Endothelial cell of umbilical vein (primary cell): Measurements from ENCODE around the gene SNX9.

ENCODE experiments used
- JUN ChIP-seq: IDR thresholded peaks from 2 replicates; pipeline ENCODE4 v1.6.1; 2011; ENCODE audit warnings: borderline replicate concordance, low read depth; ENCODE audit not compliant: insufficient read length, insufficient read depth
- TF ChIP-seq, protein P1 (sequence below), 2 donors: IDR thresholded peaks; 1 replicate in 1 of 2; 2 replicates in 1 of 2; pipeline ENCODE4 v1.5.1; 2011; ENCODE audit warnings: low read length in 2 of 2, mild to moderate bottlenecking in 2 of 2, moderate library complexity in 2 of 2, control low read depth in 1 of 2, inconsistent platforms in 1 of 2, low read depth in 1 of 2; ENCODE audit not compliant: insufficient read depth in 1 of 2; ENCODE audit errors: extremely low read depth in 1 of 2

DNA sequence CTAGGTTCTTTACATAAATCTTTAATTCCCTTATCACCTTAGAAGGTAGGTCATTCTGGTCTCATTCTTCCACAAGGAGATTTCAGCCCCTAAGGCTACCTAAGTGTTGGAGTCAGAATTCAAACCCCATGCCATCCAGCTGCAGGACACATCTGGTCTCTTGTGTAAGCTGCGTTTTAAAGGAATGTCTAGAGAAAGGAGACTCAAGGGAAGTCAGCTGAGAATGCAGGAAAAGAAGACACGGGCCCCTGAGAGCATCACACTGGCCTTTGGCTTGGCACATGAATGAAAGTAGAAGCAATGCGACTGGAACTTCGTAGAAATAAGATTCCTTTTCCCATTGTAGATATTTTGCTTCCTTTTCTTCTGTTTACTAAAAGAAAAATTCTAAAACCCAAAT lies 82.0 kb downstream of the SNX9 start:
- TF ChIP-seq, protein P1, sequence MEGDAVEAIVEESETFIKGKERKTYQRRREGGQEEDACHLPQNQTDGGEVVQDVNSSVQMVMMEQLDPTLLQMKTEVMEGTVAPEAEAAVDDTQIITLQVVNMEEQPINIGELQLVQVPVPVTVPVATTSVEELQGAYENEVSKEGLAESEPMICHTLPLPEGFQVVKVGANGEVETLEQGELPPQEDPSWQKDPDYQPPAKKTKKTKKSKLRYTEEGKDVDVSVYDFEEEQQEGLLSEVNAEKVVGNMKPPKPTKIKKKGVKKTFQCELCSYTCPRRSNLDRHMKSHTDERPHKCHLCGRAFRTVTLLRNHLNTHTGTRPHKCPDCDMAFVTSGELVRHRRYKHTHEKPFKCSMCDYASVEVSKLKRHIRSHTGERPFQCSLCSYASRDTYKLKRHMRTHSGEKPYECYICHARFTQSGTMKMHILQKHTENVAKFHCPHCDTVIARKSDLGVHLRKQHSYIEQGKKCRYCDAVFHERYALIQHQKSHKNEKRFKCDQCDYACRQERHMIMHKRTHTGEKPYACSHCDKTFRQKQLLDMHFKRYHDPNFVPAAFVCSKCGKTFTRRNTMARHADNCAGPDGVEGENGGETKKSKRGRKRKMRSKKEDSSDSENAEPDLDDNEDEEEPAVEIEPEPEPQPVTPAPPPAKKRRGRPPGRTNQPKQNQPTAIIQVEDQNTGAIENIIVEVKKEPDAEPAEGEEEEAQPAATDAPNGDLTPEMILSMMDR (IDR thresholded peaks at IDR 0.05; ENCODE audit: extremely low read depth in 1 of 2, insufficient read depth in 1 of 2, low read depth in 1 of 2, low read length in 2 of 2), result no peak
- no peak for TF ChIP-seq JUN
